NCI-H2029 (cell line): ENCODE data around the gene MORC2.

Experiments
- DNase-seq: peaks from one replicate; lab custom pipeline; 2025; lab: John Stamatoyannopoulos, UW

The MORC2 gene

GRCh38 chr22:30949934-30950660, 18.5 kb downstream of the MORC2 start:
- DNase-seq = no peak

GRCh38 chr22:30948930-30949342, 19.6 kb downstream of the MORC2 start:
- no peak for DNase-seq

GRCh38 chr22:30947816-30948454, 20.6 kb downstream of the MORC2 start:
- no peak for DNase-seq

GRCh38 chr22:30947173-30947815, 21.3 kb downstream of the MORC2 start:
- DNase-seq = no peak

- DNase-seq = no peak
These were observed 22.2 kb downstream of the MORC2 start for GRCh38 chr22:30946354-30946753.

- no peak for DNase-seq
These were observed 22.9 kb downstream of the MORC2 start for GRCh38 chr22:30945653-30946052.

GRCh38 chr22:30944986-30945385, 23.6 kb downstream of the MORC2 start:
- no peak for DNase-seq

- no peak for DNase-seq
These were observed 25.2 kb downstream of the MORC2 start for GRCh38 chr22:30943368-30943767.

GRCh38 chr22:30941363-30941740, 27.2 kb downstream of the MORC2 start:
- no peak for DNase-seq

- no peak for DNase-seq
These were observed 27.8 kb downstream of the MORC2 start for GRCh38 chr22:30940685-30941362.

GRCh38 chr22:30934053-30934452, 34.5 kb downstream of the MORC2 start:
- DNase-seq = no peak

- DNase-seq = no peak
These were observed 35.1 kb downstream of the MORC2 start for GRCh38 chr22:30933457-30933856.

- DNase-seq = no peak
These were observed 35.9 kb downstream of the MORC2 start for GRCh38 chr22:30932661-30933060.

- DNase-seq = no peak
These were observed 36.9 kb downstream of the MORC2 start for GRCh38 chr22:30931541-30932300.

- no peak for DNase-seq
These were observed 38.3 kb downstream of the MORC2 start for GRCh38 chr22:30930228-30930627.

GRCh38 chr22:30928401-30928800, 40.2 kb downstream of the MORC2 start:
- no peak for DNase-seq

GRCh38 chr22:30927806-30928205, 40.8 kb downstream of the MORC2 start:
- no peak for DNase-seq

- no peak for DNase-seq
These were observed 41.9 kb downstream of the MORC2 start for GRCh38 chr22:30926706-30927105.

- no peak for DNase-seq
These were observed 42.9 kb downstream of the MORC2 start for GRCh38 chr22:30925667-30926066.

GRCh38 chr22:30923168-30923900, 45.2 kb downstream of the MORC2 start:
- DNase-seq = no peak

- no peak for DNase-seq
These were observed 46.4 kb downstream of the MORC2 start for GRCh38 chr22:30922151-30922611.
